Measurements from ENCODE around the gene LSM2. TPM values are rescaled to one million over a fixed set of nuclear protein-coding genes. Genes with fewer than 3 reads are reported as not detected.

The LSM2 gene
- polyA plus RNA-seq, 2 of the 4 experiments (the other 2 are of a cell fraction), result 54.7 to 59.6 TPM

DNA sequence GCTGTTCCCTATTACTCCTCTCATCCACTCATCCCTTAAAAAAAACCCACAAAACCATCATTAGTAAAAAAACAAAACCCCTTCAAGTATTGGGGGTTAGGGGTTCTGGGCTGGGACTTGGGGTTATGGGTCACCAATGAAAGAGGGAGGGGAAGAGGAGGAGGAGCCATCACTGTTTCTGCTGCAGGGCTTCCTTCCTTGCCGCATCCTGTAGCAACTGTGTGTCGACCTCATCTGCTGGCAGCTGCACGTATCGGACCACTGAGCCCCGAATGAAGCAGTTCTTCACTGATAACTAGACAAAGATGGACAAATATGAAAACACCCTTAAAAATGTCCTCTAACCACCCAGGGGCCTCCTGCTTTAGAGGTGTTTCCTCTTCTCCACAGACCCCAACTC is 9.2 kb downstream of the LSM2 start:
- DNase-seq (ENCODE audit: low read depth in 1 of 2, low spot score in 1 of 2), result no peak
- no peak for FAIRE-seq
- ATAC-seq, result no peak
- TF ChIP-seq, protein P1, sequence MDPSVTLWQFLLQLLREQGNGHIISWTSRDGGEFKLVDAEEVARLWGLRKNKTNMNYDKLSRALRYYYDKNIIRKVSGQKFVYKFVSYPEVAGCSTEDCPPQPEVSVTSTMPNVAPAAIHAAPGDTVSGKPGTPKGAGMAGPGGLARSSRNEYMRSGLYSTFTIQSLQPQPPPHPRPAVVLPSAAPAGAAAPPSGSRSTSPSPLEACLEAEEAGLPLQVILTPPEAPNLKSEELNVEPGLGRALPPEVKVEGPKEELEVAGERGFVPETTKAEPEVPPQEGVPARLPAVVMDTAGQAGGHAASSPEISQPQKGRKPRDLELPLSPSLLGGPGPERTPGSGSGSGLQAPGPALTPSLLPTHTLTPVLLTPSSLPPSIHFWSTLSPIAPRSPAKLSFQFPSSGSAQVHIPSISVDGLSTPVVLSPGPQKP (IDR thresholded peaks at IDR 0.05; ENCODE audit: low read depth, low read length), result no peak
- no peak for TF ChIP-seq GATA3 (IDR thresholded peaks at IDR 0.05; ENCODE audit: borderline replicate concordance)
- no peak for TF ChIP-seq PHF8 (IDR thresholded peaks at IDR 0.05; ENCODE audit: borderline replicate concordance, low read depth)
- TF ChIP-seq SREBF2 (IDR thresholded peaks at IDR 0.05), result no peak
- no peak for TF ChIP-seq FOXS1 (CRISPR knock-in tag; IDR thresholded peaks at IDR 0.05)
- TF ChIP-seq EHF (CRISPR knock-in tag; IDR thresholded peaks at IDR 0.05), result no peak
- TF ChIP-seq, protein P2, sequence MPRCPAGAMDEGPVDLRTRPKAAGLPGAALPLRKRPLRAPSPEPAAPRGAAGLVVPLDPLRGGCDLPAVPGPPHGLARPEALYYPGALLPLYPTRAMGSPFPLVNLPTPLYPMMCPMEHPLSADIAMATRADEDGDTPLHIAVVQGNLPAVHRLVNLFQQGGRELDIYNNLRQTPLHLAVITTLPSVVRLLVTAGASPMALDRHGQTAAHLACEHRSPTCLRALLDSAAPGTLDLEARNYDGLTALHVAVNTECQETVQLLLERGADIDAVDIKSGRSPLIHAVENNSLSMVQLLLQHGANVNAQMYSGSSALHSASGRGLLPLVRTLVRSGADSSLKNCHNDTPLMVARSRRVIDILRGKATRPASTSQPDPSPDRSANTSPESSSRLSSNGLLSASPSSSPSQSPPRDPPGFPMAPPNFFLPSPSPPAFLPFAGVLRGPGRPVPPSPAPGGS (IDR thresholded peaks at IDR 0.05), result no peak
- no peak for TF ChIP-seq BHLHE40 (IDR thresholded peaks at IDR 0.05; ENCODE audit: low read depth, low read length)
- no peak for TF ChIP-seq RCOR1 (IDR thresholded peaks at IDR 0.05; ENCODE audit: low read depth, low read length)
- TF ChIP-seq, protein P3, sequence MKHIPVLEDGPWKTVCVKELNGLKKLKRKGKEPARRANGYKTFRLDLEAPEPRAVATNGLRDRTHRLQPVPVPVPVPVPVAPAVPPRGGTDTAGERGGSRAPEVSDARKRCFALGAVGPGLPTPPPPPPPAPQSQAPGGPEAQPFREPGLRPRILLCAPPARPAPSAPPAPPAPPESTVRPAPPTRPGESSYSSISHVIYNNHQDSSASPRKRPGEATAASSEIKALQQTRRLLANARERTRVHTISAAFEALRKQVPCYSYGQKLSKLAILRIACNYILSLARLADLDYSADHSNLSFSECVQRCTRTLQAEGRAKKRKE (CRISPR knock-in tag; IDR thresholded peaks at IDR 0.05; ENCODE audit: low read depth), result no peak
- no peak for TF ChIP-seq POLR2AphosphoS2 (conservative IDR thresholded peaks at IDR 0.05; ENCODE audit: low read length)
- no peak for TF ChIP-seq SMC3 (IDR thresholded peaks at IDR 0.05)
- no peak for TF ChIP-seq JUN (IDR thresholded peaks at IDR 0.05)
- no peak for TF ChIP-seq HOXB5 (CRISPR knock-in tag; IDR thresholded peaks at IDR 0.05)
- TF ChIP-seq CHD2 (IDR thresholded peaks at IDR 0.05; ENCODE audit: low read length, partially characterized antibody), result no peak
- TF ChIP-seq RAD21 (conservative IDR thresholded peaks at IDR 0.05 in 1 of 2, IDR thresholded peaks at IDR 0.05 in 1 of 2), result no peak
- TF ChIP-seq ESRRA (IDR thresholded peaks at IDR 0.05; ENCODE audit: borderline replicate concordance, low read length), result no peak
- no peak for TF ChIP-seq ZNF302 (CRISPR knock-in tag; IDR thresholded peaks at IDR 0.05)
- TF ChIP-seq MAZ (IDR thresholded peaks at IDR 0.05; ENCODE audit: borderline replicate concordance, low read depth, low read length), result no peak
- TF ChIP-seq HDAC2 (IDR thresholded peaks at IDR 0.05), result no peak
- Histone ChIP-seq H3K4me3 (no peak overlapping the region), H3K4me2 (no peak overlapping the region), H3K4me1 (peaks cover 20% of the 10 kb centered on the region; the same call in 2 of the 3 replicates), H3K27ac (no peak overlapping the region), H3K9me3 (no peaks in the 10 kb centered on the region)
- CTCF ChIA-PET, result interaction anchor here (3.3 to 3.8 kb wide), 2 partner anchors 8 to 33 kb away, joined by 19 to 27 read pairs; partner anchors contain the start of gene LSM2
- POLR2A ChIA-PET, result interaction anchor here (2.6 kb wide), 1 partner anchor 9 kb away, joined by 18 read pairs; the partner anchor contains the start of gene LSM2
- WGBS (ENCODE audit: missing lambda C conversion rate), result 91% methylated on average over 5 of the region's 5 CpGs

DNA sequence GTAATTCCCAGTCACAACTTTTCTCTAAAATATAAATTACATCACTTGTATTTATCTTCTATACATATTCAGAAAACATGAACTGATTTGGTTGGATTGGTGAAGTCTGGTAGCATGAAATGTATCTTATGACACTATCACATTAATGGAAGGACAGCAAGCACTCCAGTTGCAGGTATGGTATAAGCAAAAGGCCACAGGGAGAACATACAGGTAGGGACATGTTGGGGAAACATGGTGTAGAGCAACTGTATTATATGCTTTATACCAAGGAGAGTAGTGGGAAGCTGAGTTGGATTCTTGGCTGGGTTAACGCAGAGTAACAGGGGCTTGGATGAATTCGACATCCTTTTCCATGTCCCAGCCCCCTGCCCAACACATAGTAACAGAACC is 9.8 kb downstream of the LSM2 start:
- ATAC-seq (no peak), DNase-seq (ENCODE audit: low read depth in 1 of 2, low spot score in 1 of 2) (no peak), FAIRE-seq (no peak)
- no peaks in the 10 kb centered on the region for H3K9me3 ChIP-seq
- H3K4me2 ChIP-seq, result no peak overlapping the region
- H3K4me3 ChIP-seq, result no peak overlapping the region
- no peak overlapping the region for H3K27ac ChIP-seq
- ChIA-PET CTCF (interaction anchor here (1.2 to 3.8 kb wide), 6 partner anchors 8 to 250 kb away, joined by 3 to 27 read pairs (median 7); partner anchors contain the start of genes HSPA1B, LSM2 and NFKBIL1), POLR2A (interaction anchor here (2.6 kb wide), 1 partner anchor 10 kb away, joined by 18 read pairs; the partner anchor contains the start of gene LSM2)
- WGBS (ENCODE audit: missing lambda C conversion rate), result 96% methylated on average over 2 of the region's 2 CpGs
- H3K4me1 ChIP-seq, result peaks cover 23% of the 10 kb centered on the region; the same call in 2 of the 3 replicates
- TF ChIP-seq, protein P4, sequence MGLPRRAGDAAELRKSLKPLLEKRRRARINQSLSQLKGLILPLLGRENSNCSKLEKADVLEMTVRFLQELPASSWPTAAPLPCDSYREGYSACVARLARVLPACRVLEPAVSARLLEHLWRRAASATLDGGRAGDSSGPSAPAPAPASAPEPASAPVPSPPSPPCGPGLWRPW (IDR thresholded peaks at IDR 0.05), result no peak
- TF ChIP-seq RCOR1 (IDR thresholded peaks at IDR 0.05; ENCODE audit: low read depth, low read length), result no peak
- TF ChIP-seq JUN (IDR thresholded peaks at IDR 0.05), result no peak
- TF ChIP-seq FOSL2 (IDR thresholded peaks at IDR 0.05), result no peak
- TF ChIP-seq FOSL2 (CRISPR knock-in tag; IDR thresholded peaks at IDR 0.05), result no peak
- TF ChIP-seq EP300 (IDR thresholded peaks at IDR 0.05), result no peak
- no peak for TF ChIP-seq ZSCAN20 (CRISPR knock-in tag; IDR thresholded peaks at IDR 0.05)
- no peak for TF ChIP-seq CHD4 (IDR thresholded peaks at IDR 0.05; ENCODE audit: borderline replicate concordance)
- TF ChIP-seq TFCP2L1 (CRISPR knock-in tag; IDR thresholded peaks at IDR 0.05), result no peak
- no peak for TF ChIP-seq HOXA7 (CRISPR knock-in tag; IDR thresholded peaks at IDR 0.05)
- TF ChIP-seq, protein P5, sequence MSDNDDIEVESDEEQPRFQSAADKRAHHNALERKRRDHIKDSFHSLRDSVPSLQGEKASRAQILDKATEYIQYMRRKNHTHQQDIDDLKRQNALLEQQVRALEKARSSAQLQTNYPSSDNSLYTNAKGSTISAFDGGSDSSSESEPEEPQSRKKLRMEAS (IDR thresholded peaks at IDR 0.05), result no peak
- TF ChIP-seq, protein P6, sequence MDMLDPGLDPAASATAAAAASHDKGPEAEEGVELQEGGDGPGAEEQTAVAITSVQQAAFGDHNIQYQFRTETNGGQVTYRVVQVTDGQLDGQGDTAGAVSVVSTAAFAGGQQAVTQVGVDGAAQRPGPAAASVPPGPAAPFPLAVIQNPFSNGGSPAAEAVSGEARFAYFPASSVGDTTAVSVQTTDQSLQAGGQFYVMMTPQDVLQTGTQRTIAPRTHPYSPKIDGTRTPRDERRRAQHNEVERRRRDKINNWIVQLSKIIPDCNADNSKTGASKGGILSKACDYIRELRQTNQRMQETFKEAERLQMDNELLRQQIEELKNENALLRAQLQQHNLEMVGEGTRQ (IDR thresholded peaks at IDR 0.05), result no peak
- TF ChIP-seq, protein P7, sequence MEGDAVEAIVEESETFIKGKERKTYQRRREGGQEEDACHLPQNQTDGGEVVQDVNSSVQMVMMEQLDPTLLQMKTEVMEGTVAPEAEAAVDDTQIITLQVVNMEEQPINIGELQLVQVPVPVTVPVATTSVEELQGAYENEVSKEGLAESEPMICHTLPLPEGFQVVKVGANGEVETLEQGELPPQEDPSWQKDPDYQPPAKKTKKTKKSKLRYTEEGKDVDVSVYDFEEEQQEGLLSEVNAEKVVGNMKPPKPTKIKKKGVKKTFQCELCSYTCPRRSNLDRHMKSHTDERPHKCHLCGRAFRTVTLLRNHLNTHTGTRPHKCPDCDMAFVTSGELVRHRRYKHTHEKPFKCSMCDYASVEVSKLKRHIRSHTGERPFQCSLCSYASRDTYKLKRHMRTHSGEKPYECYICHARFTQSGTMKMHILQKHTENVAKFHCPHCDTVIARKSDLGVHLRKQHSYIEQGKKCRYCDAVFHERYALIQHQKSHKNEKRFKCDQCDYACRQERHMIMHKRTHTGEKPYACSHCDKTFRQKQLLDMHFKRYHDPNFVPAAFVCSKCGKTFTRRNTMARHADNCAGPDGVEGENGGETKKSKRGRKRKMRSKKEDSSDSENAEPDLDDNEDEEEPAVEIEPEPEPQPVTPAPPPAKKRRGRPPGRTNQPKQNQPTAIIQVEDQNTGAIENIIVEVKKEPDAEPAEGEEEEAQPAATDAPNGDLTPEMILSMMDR (IDR thresholded peaks at IDR 0.05), result no peak
- no peak for TF ChIP-seq TP53 (CRISPR knock-in tag; IDR thresholded peaks at IDR 0.05)
- TF ChIP-seq MAZ (IDR thresholded peaks at IDR 0.05; ENCODE audit: borderline replicate concordance, low read depth, low read length), result no peak
- no peak for TF ChIP-seq RAD21 (conservative IDR thresholded peaks at IDR 0.05 in 1 of 2, IDR thresholded peaks at IDR 0.05 in 1 of 2)
- TF ChIP-seq CBX2 (IDR thresholded peaks at IDR 0.05; ENCODE audit: borderline replicate concordance, low read depth), result no peak

Measured in A549 (cell line).